Inflammatory macrophage (primary cell): Measurements from ENCODE around the gene PFKM.

Experiments
- DNase-seq, 2 donors: peaks; one replicate each; pipeline ENCODE4 v3.0.0-alpha.2; 2020 to 2022
- total RNA-seq, 18 experiments: gene quantifications; one replicate each; lab custom pipeline; 2026; ENCODE audit warnings: mixed read lengths in 6 of 18, inconsistent platforms in 2 of 18; lab: John Stamatoyannopoulos, UW

The PFKM gene
- 4.7 to 15.8 (median 11.4) reads per million in 18 experiments for total RNA-seq

GRCh38 chr12:48119078-48119833 is at the start of gene PFKM:
Gene PFKM (plus strand): TSS chr12:48119364. CDS start chr12:48122775, 3,411 bp downstream.
- peak; percentile 57 to 60 for DNase-seq

GRCh38 chr12:48070033-48070432 is 49.1 kb upstream of the PFKM start:
- no peak for DNase-seq

GRCh38 chr12:48070731-48071130 is 48.4 kb upstream of the PFKM start:
- no peak for DNase-seq

GRCh38 chr12:48071808-48072207 is 47.4 kb upstream of the PFKM start:
- DNase-seq: no peak

GRCh38 chr12:48072266-48072665 is 46.9 kb upstream of the PFKM start:
- DNase-seq: no peak

- no peak for DNase-seq
These were observed 44.9 kb upstream of the PFKM start for GRCh38 chr12:48074266-48074665.

GRCh38 chr12:48075832-48076231 is 43.3 kb upstream of the PFKM start:
- DNase-seq: peak; percentile 41 to 55

- no peak for DNase-seq
These were observed 42.1 kb upstream of the PFKM start for GRCh38 chr12:48077111-48077510.

GRCh38 chr12:48078901-48079300 is 40.3 kb upstream of the PFKM start:
- DNase-seq: peak; percentile 43 to 48

- DNase-seq: no peak
These were observed 38.9 kb upstream of the PFKM start for GRCh38 chr12:48080285-48080684.

GRCh38 chr12:48080821-48081220 is 38.3 kb upstream of the PFKM start:
- no peak for DNase-seq

GRCh38 chr12:48084066-48084465 is 35.1 kb upstream of the PFKM start:
- DNase-seq: no peak

- DNase-seq: no peak
These were observed 34.2 kb upstream of the PFKM start for GRCh38 chr12:48084841-48085460.

- DNase-seq: no peak
These were observed 32.8 kb upstream of the PFKM start for GRCh38 chr12:48086327-48086726.

GRCh38 chr12:48092611-48093010 is 26.6 kb upstream of the PFKM start:
- no peak for DNase-seq

GRCh38 chr12:48104531-48104930 is 14.6 kb upstream of the PFKM start:
- no peak for DNase-seq

- peak; percentile 5 to 7 for DNase-seq
These were observed 13.8 kb upstream of the PFKM start for GRCh38 chr12:48105321-48105866.

- peak; percentile 84 to 88 for DNase-seq
These were observed 13.1 kb upstream of the PFKM start, which contains the start of gene SENP1 for GRCh38 chr12:48105867-48106680. Gene SENP1 (minus strand): TSS chr12:48106079. CDS start chr12:48101472, 4,607 bp downstream.

- no peak for DNase-seq
These were observed 12.2 kb upstream of the PFKM start for GRCh38 chr12:48106681-48107613.

- no peak for DNase-seq
These were observed 9.7 kb upstream of the PFKM start for GRCh38 chr12:48109424-48109823.

- no peak for DNase-seq
These were observed 8.4 kb upstream of the PFKM start for GRCh38 chr12:48110691-48111311.
